ENCODE data around the gene SYT1. TPM values are rescaled to one million over a fixed set of nuclear protein-coding genes. Genes with fewer than 3 reads are reported as not detected.

The SYT1 gene
- total and polyA plus RNA-seq, 2 donors (not counting 1 experiment from before 2014, with no cell fraction given): 0.60 to 1.3 TPM

- H3K4me2 ChIP-seq (replicated peaks; ENCODE audit: low read depth, low read length, poor library complexity, severe bottlenecking): no peak overlapping the region
- no peak for TF ChIP-seq CTCF (IDR thresholded peaks at IDR 0.05)
- no peak for TF ChIP-seq EZH2 (IDR thresholded peaks at IDR 0.05; ENCODE audit: borderline replicate concordance, insufficient read depth, low read depth, low read length, poor library complexity, severe bottlenecking)
- H3K4me3 ChIP-seq (ENCODE audit: control extremely low read depth in 1 of 5, extremely low read depth in 1 of 5, insufficient read depth in 1 of 5, low read depth in 2 of 5, low read length in 4 of 5): no peak overlapping the region
- H3K36me3 ChIP-seq (replicated peaks in 1 of 2; ENCODE audit: control extremely low read depth in 1 of 2, control insufficient read depth in 1 of 2, extremely low read depth in 1 of 2, insufficient read depth in 2 of 2, low read length in 1 of 2): no peaks in the 10 kb centered on the region
- H3K79me2 ChIP-seq (ENCODE audit: control insufficient read depth, insufficient read depth, low read length): no peaks in the 10 kb centered on the region
- ChIA-PET CTCF (no interaction called here), POLR2A (no interaction called here)
- no peaks in the 10 kb centered on the region for H3K27me3 Mint-ChIP-seq
- 60% methylated on average over 1 of the region's 2 CpGs for WGBS (ENCODE audit: insufficient coverage)
- H3K9ac ChIP-seq (ENCODE audit: low read length): no peak overlapping the region
- H3K27ac Mint-ChIP-seq: no peak overlapping the region
- intact Hi-C loops (cut with micrococcal nuclease): no loop called here
- H3K9me3 Mint-ChIP-seq (ENCODE audit: insufficient read depth): no peaks in the 10 kb centered on the region
- H3K4me3 Mint-ChIP-seq: no peak overlapping the region
- no peaks in the 10 kb centered on the region for H3K4me1 Mint-ChIP-seq
- H3K27me3 ChIP-seq (replicated peaks in 1 of 4; ENCODE audit: control extremely low read depth in 1 of 4, control insufficient read depth in 3 of 4, insufficient read depth in 4 of 4, low read length in 3 of 4): no peaks in the 10 kb centered on the region
- H4K20me1 ChIP-seq (ENCODE audit: control insufficient read depth, insufficient read depth, low read length, poor library complexity, severe bottlenecking): no peaks in the 10 kb centered on the region
- no peak overlapping the region for H3K27ac ChIP-seq (ENCODE audit: low read length in 2 of 2)
- ATAC-seq (ENCODE audit: low read depth) (no peak), DNase-seq (no peak)
- no peak overlapping the region for H2AFZ ChIP-seq (ENCODE audit: insufficient read depth, low read depth, low read length, poor library complexity, severe bottlenecking)
- H3K4me1 ChIP-seq (ENCODE audit: control insufficient read depth in 2 of 2, insufficient read depth in 2 of 2, low read length in 2 of 2): no peaks in the 10 kb centered on the region
- H3K9me3 ChIP-seq (ENCODE audit: control extremely low read depth in 1 of 3, control insufficient read depth in 2 of 3, insufficient read depth in 1 of 3, low read length in 2 of 3): no peaks in the 10 kb centered on the region
Measured at GRCh38 chr12:79143803-79144202, 279.2 kb downstream of the SYT1 start.

- CTCF ChIA-PET: no interaction called here
- WGBS (ENCODE audit: insufficient coverage): 100% methylated on average over 2 of the region's 2 CpGs
- no peaks in the 10 kb centered on the region for H3K79me2 ChIP-seq (ENCODE audit: control insufficient read depth, insufficient read depth, low read length)
Measured at GRCh38 chr12:79151956-79152355, 287.4 kb downstream of the SYT1 start.

More at GRCh38 chr12:79151956-79152355, 287.4 kb downstream of the SYT1 start:
- Mint-ChIP-seq H3K27me3 (no peaks in the 10 kb centered on the region), H3K9me3 (ENCODE audit: insufficient read depth) (no peaks in the 10 kb centered on the region), H3K4me3 (no peak overlapping the region), H3K27ac (no peak overlapping the region), H3K4me1 (no peaks in the 10 kb centered on the region)
- H3K9me3 ChIP-seq (ENCODE audit: control extremely low read depth in 1 of 3, control insufficient read depth in 2 of 3, insufficient read depth in 1 of 3, low read length in 2 of 3): no peaks in the 10 kb centered on the region
- intact Hi-C loops (cut with micrococcal nuclease): no loop called here
- H3K9ac ChIP-seq (ENCODE audit: low read length): no peak overlapping the region
- H3K4me3 ChIP-seq (ENCODE audit: control extremely low read depth in 1 of 5, extremely low read depth in 1 of 5, insufficient read depth in 1 of 5, low read depth in 2 of 5, low read length in 4 of 5): no peak overlapping the region
- no peaks in the 10 kb centered on the region for H3K36me3 ChIP-seq (replicated peaks in 1 of 2; ENCODE audit: control extremely low read depth in 1 of 2, control insufficient read depth in 1 of 2, extremely low read depth in 1 of 2, insufficient read depth in 2 of 2, low read length in 1 of 2)
- DNase-seq (no peak), ATAC-seq (ENCODE audit: low read depth) (no peak)
- H4K20me1 ChIP-seq (ENCODE audit: control insufficient read depth, insufficient read depth, low read length, poor library complexity, severe bottlenecking): no peaks in the 10 kb centered on the region
- no peaks in the 10 kb centered on the region for H3K27me3 ChIP-seq (replicated peaks in 1 of 4; ENCODE audit: control extremely low read depth in 1 of 4, control insufficient read depth in 3 of 4, insufficient read depth in 4 of 4, low read length in 3 of 4)
- TF ChIP-seq CTCF (IDR thresholded peaks at IDR 0.05) (no peak), EZH2 (IDR thresholded peaks at IDR 0.05; ENCODE audit: borderline replicate concordance, insufficient read depth, low read depth, low read length, poor library complexity, severe bottlenecking) (no peak)
- no peaks in the 10 kb centered on the region for H3K4me1 ChIP-seq (ENCODE audit: control insufficient read depth in 2 of 2, insufficient read depth in 2 of 2, low read length in 2 of 2)
- POLR2A ChIA-PET: no interaction called here
- H3K4me2 ChIP-seq (replicated peaks; ENCODE audit: low read depth, low read length, poor library complexity, severe bottlenecking): no peak overlapping the region
- no peak overlapping the region for H3K27ac ChIP-seq (ENCODE audit: low read length in 2 of 2)
- no peak overlapping the region for H2AFZ ChIP-seq (ENCODE audit: insufficient read depth, low read depth, low read length, poor library complexity, severe bottlenecking)

All from B cell (primary cell).